GM12872 (cell line): ENCODE measurements around the gene LIN54.

ENCODE experiments used
- CTCF ChIP-seq: IDR thresholded peaks from 3 replicates; pipeline ENCODE4 v1.5.1; 2011; ENCODE audit warnings: low read depth, mild to moderate bottlenecking, low read length, moderate library complexity; ENCODE audit not compliant: insufficient read depth

Gene LIN54

DNA sequence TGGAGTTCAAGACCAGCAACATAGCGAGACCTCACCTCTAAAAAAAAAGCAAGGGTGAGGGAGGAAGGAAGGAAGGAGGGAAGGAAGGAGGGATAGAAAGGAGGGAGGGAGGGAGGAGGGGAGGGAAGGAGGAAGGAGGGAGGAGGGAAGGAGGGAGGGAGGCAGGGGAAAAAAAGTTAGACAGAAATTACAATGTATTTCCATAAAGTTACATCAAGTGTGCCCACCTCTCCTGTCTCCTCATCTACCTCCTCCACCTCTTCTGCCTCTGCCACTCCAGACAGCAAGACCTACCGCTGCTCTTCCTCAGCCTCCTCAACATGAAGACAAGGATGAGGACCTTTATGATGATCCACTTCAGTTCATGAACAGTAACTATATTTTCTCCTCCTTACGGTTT is 8.3 kb downstream of the LIN54 start:
- no peak for TF ChIP-seq CTCF

DNA sequence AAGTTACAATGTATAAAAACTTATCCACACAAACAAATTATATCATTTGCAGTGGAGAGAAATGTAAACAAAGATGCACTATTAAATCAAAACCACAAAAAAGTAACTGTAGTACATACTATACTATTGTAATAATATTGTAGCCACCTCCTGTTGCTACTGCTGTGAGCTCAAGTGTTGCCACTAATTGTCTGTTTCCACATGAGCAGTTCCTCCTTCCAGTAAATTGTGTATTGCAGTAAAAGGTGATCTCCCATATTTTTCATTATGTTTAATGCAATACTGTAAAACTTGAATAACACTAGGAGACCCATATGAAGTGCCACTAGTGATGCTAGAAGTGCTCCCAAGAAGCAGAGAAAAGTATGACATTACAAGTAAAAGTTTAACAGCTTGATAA is 11.7 kb downstream of the LIN54 start:
- no peak for TF ChIP-seq CTCF

- TF ChIP-seq CTCF: no peak
Measured at GRCh38 chr4:82994834-82995233, 15.8 kb downstream of the LIN54 start.

DNA sequence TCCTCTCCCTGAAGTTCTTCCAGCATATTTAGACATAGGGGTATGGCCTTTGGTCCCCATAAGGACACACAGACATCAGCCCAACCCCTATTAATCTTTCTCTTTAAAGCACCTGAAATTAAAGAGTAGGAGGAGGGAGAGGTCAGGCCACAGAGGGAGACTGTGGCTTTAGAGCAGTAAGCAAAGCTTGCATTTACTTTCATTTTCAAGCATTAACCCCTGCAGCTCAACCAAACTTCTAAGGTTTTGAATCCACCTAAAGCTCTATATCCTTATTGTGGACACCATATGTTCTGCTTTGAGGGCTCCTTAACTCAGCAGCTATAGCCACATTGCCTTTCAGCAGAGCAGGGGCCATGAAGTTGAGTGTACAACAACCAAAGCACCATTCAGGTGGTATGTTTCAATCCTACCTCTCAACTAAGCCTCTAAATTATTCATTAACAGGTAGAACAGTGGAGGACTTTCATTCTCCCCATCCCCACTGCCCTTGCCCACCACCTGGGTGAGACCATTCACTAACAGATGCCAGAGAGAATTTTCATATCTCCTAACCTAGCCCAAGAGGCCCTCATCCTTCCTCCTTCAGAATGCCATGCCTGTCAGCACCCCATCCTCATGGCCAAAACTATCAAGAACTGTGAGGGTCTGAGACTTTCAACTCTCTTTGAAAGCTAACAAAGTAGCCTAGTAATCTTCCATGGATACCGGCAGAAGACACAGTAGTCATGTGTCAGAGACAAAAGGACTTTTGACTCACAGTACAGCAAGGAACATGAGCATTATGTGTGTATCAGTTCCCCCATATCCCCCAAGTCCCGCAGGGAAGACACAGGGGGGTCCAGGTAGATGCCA is 20.8 kb downstream of the LIN54 start:
- no peak for TF ChIP-seq CTCF

- TF ChIP-seq CTCF: no peak
Measured at GRCh38 chr4:82988323-82988832, 22.2 kb downstream of the LIN54 start.

- TF ChIP-seq CTCF: no peak
Measured at GRCh38 chr4:82984459-82984858, 26.2 kb downstream of the LIN54 start.

- no peak for TF ChIP-seq CTCF
Measured at GRCh38 chr4:82983444-82983843, 27.2 kb downstream of the LIN54 start.
